GM12878 (cell line): ENCODE results near the gene TRERF1. TPM values are rescaled to one million over a fixed set of nuclear protein-coding genes. Genes with fewer than 3 reads are reported as not detected.

ENCODE experiments used
- ATAC-seq: fragments of 200-7000 bp; cut with Tn5 transposase; 3 replicates; pipeline ENCODE4 v1.9.1; 2020; ENCODE audit warnings: mild to moderate bottlenecking, moderate library complexity
- BruUV-seq: library from RNA; stranded (reverse); fragments of 400-500 nt; replicated peaks from 2 replicates; lab custom pipeline; 2021; lab: Mats Ljungman, UMichigan
- CTCF ChIA-PET: fragments of 300-600 bp; sonication (Branson Sonifier 250); formaldehyde crosslinking; extraction: SDS; loops from one replicate; lab custom pipeline; 2021; ENCODE audit warnings: inconsistent platforms; lab: Yijun Ruan, JAX
- POLR2A ChIA-PET: fragments of 350-600 bp; formaldehyde crosslinking; extraction: SDS; loops from one replicate; lab custom pipeline; 2021; ENCODE audit warnings: inconsistent platforms; lab: Charles Lee
- RAD21 ChIA-PET: fragments of 300-600 bp; sonication (Branson Sonifier 250); formaldehyde crosslinking; loops from one replicate; lab custom pipeline; 2023; ENCODE audit warnings: antibody characterized with exemption; ENCODE audit not compliant: unreplicated experiment; lab: Charles Lee
- SMC1A ChIA-PET: fragments of 300-600 bp; sonication (Branson Sonifier 250); formaldehyde crosslinking; loops from one replicate; lab custom pipeline; 2023; ENCODE audit not compliant: unreplicated experiment, uncharacterized antibody; lab: Charles Lee
- DNase-seq: peaks from one replicate; pipeline ENCODE4 v3.0.0-alpha.2; 2011; ENCODE audit warnings: low read depth, low spot score
- FAIRE-seq: peaks from 3 replicates; lab custom pipeline; 2011; peaks lifted over from hg19 to GRCh38; lab: Jason Lieb, UNC
- H2AFZ ChIP-seq: 2 replicates; pipeline ENCODE4 v1.6.0; 2011; ENCODE audit warnings: low read depth, low read length, control low read depth; ENCODE audit not compliant: control insufficient read depth
- H3K27ac ChIP-seq: 2 replicates; pipeline ENCODE4 v1.5.1; 2011; ENCODE audit warnings: control low read depth; ENCODE audit not compliant: control insufficient read depth, insufficient read depth
- H3K27me3 ChIP-seq, 2 experiments: replicated peaks in 1 of 2; 2 replicates each; pipeline versions ENCODE4 v1.6.0 to v1.6.1; 2011; ENCODE audit warnings: low read length in 1 of 2; ENCODE audit not compliant: control insufficient read depth in 2 of 2, insufficient read depth in 2 of 2
- H3K36me3 ChIP-seq, 2 experiments: 2 replicates each; pipeline ENCODE4 v1.5.1; 2011; ENCODE audit warnings: low read length in 1 of 2; ENCODE audit not compliant: control insufficient read depth in 2 of 2, insufficient read depth in 2 of 2
- H3K4me1 ChIP-seq: 2 replicates; pipeline ENCODE4 v1.6.1; 2011; ENCODE audit warnings: mild to moderate bottlenecking, low read length, moderate library complexity, mixed read lengths; ENCODE audit not compliant: control insufficient read depth, insufficient read depth
- H3K4me2 ChIP-seq: 2 replicates; pipeline ENCODE4 v1.6.0; 2011; ENCODE audit warnings: control low read depth; ENCODE audit not compliant: control insufficient read depth, insufficient read depth
- H3K4me3 ChIP-seq: fragments of 200-600 bp; sonication (generic); 2 replicates; pipeline ENCODE4 v1.5.1; 2016
- H3K79me2 ChIP-seq: 2 replicates; pipeline ENCODE4 v1.6.0; 2011; ENCODE audit warnings: low read length; ENCODE audit not compliant: control insufficient read depth, insufficient read depth
- H3K9ac ChIP-seq: 2 replicates; pipeline ENCODE4 v1.8.0; 2011; ENCODE audit warnings: low read length, control low read depth, mixed read lengths; ENCODE audit not compliant: control insufficient read depth, insufficient read depth
- H3K9me3 ChIP-seq: replicated peaks from 3 replicates; pipeline ENCODE4 v1.5.1; 2011; ENCODE audit warnings: mild to moderate bottlenecking, low read length; ENCODE audit not compliant: control insufficient read depth, insufficient read depth
- H4K20me1 ChIP-seq: 2 replicates; pipeline ENCODE4 v1.6.0; 2011; ENCODE audit not compliant: control insufficient read depth, insufficient read depth
- ATF2 ChIP-seq: IDR thresholded peaks from 2 replicates; pipeline ENCODE4 v1.6.1; 2012; ENCODE audit warnings: low read length, inconsistent platforms
- E2F8 ChIP-seq: fragments of 450-650 bp; IDR thresholded peaks from 2 replicates; pipeline ENCODE4 v1.6.1; 2018; ENCODE audit warnings: mild to moderate bottlenecking, low read depth, moderate library complexity; ENCODE audit not compliant: partially characterized antibody
- FOXM1 ChIP-seq: IDR thresholded peaks from 2 replicates; pipeline ENCODE4 v1.6.1; 2012; ENCODE audit warnings: low read depth, mild to moderate bottlenecking, inconsistent platforms, low read length, moderate library complexity
- HDAC6 ChIP-seq: fragments of 200-600 bp; sonication (generic); IDR thresholded peaks from one replicate; pipeline ENCODE4 v1.8.0; 2017; ENCODE audit warnings: antibody characterized with exemption; ENCODE audit not compliant: unreplicated experiment
- KAT2A ChIP-seq: conservative IDR thresholded peaks from 2 replicates; pipeline ENCODE4 v1.6.1; 2011; ENCODE audit warnings: low read depth, low read length; ENCODE audit not compliant: control insufficient read depth
- MTA2 ChIP-seq: fragments of 450-650 bp; IDR thresholded peaks from 2 replicates; pipeline ENCODE4 v1.6.1; 2016; ENCODE audit warnings: low read depth, mild to moderate bottlenecking, moderate library complexity
- RB1 ChIP-seq: fragments of 450-650 bp; formaldehyde crosslinking; IDR thresholded peaks from 2 replicates; pipeline ENCODE4 v1.6.1; 2017; ENCODE audit warnings: mild to moderate bottlenecking, borderline replicate concordance
- ZNF274 ChIP-seq: IDR thresholded peaks from one replicate; pipeline ENCODE4 v1.8.0; 2011; ENCODE audit not compliant: insufficient read length, insufficient read depth
- WGBS: methylation state at CpG from one replicate; pipeline ENCODE4 v1.1.6; 2016; ENCODE audit warnings: low lambda C conversion rate; ENCODE audit not compliant: insufficient replicate concordance, insufficient coverage; ENCODE audit errors: missing lambda C conversion rate; 5-methylcytosine and 5-hydroxymethylcytosine counted together
- in situ Hi-C: fragments of 300-500 bp; cut with MboI; formaldehyde crosslinking; loops from 9 replicates; pipeline ENCODE4 v1.14.3; 2018; ENCODE audit warnings: mixed read lengths
- intact Hi-C: fragments of 100-400 bp; cut with micrococcal nuclease; formaldehyde crosslinking; loops from one replicate; pipeline ENCODE4 v1.14.2; 2022; ENCODE audit not compliant: unreplicated experiment
- polyA plus RNA-seq, 11 experiments: library from polyadenylated mRNA; depleted of rRNA in 4 of 11; unstranded in 6 of 11; stranded (reverse) in 5 of 11; fragments of >200 nt; fragmentation: Nextera tagmentation in 4 of 11; fragmentation: Illumina TruSeq in 1 of 11; extraction: Ambion mirVana in 4 of 11; extraction: Trizol in 1 of 11; gene quantifications; 1 replicate in 1 of 11; 2 replicates in 10 of 11; pipeline versions ENCODE4 v1.2.1 to v1.2.3, GENCODE V29; 2011 to 2016; ENCODE audit warnings: inconsistent platforms in 2 of 11, missing spikeins in 2 of 11, low read depth in 1 of 11
- total RNA-seq, 4 experiments: library from RNA; depleted of rRNA in 3 of 4; stranded (reverse); fragments of >200 nt in 3 of 4; fragmentation: Illumina TruSeq in 1 of 4; extraction: Trizol in 1 of 4; gene quantifications; 2 replicates each; pipeline versions ENCODE4 v1.2.1 to v1.2.3, GENCODE V29; 2013 to 2021
- TF ChIP-seq, protein P1 (sequence below): IDR thresholded peaks from 2 replicates; pipeline ENCODE4 v1.6.1; 2011; ENCODE audit warnings: borderline replicate concordance, low read depth, mild to moderate bottlenecking, moderate library complexity, mixed read lengths, low read length; ENCODE audit not compliant: insufficient read depth; ENCODE audit errors: extremely low read length
- TF ChIP-seq, protein P2 (sequence below): fragments of 450-650 bp; formaldehyde crosslinking; IDR thresholded peaks from 2 replicates; pipeline ENCODE4 v1.4.0; 2020; ENCODE audit warnings: mild to moderate bottlenecking, moderate library complexity

Gene TRERF1
- total and polyA plus RNA-seq, 10 of the 15 experiments (the other 5 are each of a cell fraction or from before 2014, with no cell fraction given), result 2.2 to 19.4 (median 7.2) TPM

GRCh38 chr6:42338744-42339222, 112.9 kb downstream of the TRERF1 start:
- Histone ChIP-seq H2AFZ (no peak overlapping the region), H3K79me2 (no peaks in the 10 kb centered on the region), H3K9me3 (no peaks in the 10 kb centered on the region), H3K27ac (no peak overlapping the region), H3K36me3 (no peaks in the 10 kb centered on the region; a peak in 1 of 4 replicates), H4K20me1 (no peaks in the 10 kb centered on the region), H3K4me2 (no peak overlapping the region), H3K9ac (no peak overlapping the region), H3K4me3 (no peak overlapping the region), H3K4me1 (peaks cover 10% of the 10 kb centered on the region), H3K27me3 (no peaks in the 10 kb centered on the region; a peak in 1 of 4 replicates)
- no peak for FAIRE-seq
- DNase-seq, result no peak
- intact Hi-C loops (no loop called here), in situ Hi-C loops (no loop called here)
- ATAC-seq, result no peak
- WGBS, result 77% methylated on average over 7 of the region's 7 CpGs
- ChIA-PET CTCF (interaction anchor here (1.1 to 2.4 kb wide), 5 partner anchors 14 to 209 kb away, joined by 3 to 7 read pairs (median 3); no protein-coding TSS in a partner anchor), RAD21 (interaction anchor here (0.8 to 0.9 kb wide), 2 partner anchors 64 to 210 kb away, joined by 3 read pairs; no protein-coding TSS in a partner anchor), POLR2A (interaction anchor here (0.6 to 0.7 kb wide), 2 partner anchors 230 to 634 kb away, joined by 3 to 5 read pairs; no protein-coding TSS in a partner anchor), SMC1A (interaction anchor here (0.9 to 2.1 kb wide), 2 partner anchors 36 to 39 kb away, joined by 3 to 8 read pairs; no protein-coding TSS in a partner anchor)
- BruUV-seq, result no TSS peak
- no peak for TF ChIP-seq MTA2
- no peak for TF ChIP-seq FOXM1
- no peak for TF ChIP-seq ZNF274
- TF ChIP-seq KAT2A, result no peak
- no peak for TF ChIP-seq ATF2
- TF ChIP-seq, protein P1, sequence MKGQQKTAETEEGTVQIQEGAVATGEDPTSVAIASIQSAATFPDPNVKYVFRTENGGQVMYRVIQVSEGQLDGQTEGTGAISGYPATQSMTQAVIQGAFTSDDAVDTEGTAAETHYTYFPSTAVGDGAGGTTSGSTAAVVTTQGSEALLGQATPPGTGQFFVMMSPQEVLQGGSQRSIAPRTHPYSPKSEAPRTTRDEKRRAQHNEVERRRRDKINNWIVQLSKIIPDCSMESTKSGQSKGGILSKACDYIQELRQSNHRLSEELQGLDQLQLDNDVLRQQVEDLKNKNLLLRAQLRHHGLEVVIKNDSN, result no peak
- TF ChIP-seq, protein P2, sequence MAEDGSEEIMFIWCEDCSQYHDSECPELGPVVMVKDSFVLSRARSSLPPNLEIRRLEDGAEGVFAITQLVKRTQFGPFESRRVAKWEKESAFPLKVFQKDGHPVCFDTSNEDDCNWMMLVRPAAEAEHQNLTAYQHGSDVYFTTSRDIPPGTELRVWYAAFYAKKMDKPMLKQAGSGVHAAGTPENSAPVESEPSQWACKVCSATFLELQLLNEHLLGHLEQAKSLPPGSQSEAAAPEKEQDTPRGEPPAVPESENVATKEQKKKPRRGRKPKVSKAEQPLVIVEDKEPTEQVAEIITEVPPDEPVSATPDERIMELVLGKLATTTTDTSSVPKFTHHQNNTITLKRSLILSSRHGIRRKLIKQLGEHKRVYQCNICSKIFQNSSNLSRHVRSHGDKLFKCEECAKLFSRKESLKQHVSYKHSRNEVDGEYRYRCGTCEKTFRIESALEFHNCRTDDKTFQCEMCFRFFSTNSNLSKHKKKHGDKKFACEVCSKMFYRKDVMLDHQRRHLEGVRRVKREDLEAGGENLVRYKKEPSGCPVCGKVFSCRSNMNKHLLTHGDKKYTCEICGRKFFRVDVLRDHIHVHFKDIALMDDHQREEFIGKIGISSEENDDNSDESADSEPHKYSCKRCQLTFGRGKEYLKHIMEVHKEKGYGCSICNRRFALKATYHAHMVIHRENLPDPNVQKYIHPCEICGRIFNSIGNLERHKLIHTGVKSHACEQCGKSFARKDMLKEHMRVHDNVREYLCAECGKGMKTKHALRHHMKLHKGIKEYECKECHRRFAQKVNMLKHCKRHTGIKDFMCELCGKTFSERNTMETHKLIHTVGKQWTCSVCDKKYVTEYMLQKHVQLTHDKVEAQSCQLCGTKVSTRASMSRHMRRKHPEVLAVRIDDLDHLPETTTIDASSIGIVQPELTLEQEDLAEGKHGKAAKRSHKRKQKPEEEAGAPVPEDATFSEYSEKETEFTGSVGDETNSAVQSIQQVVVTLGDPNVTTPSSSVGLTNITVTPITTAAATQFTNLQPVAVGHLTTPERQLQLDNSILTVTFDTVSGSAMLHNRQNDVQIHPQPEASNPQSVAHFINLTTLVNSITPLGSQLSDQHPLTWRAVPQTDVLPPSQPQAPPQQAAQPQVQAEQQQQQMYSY (CRISPR knock-in tag), result no peak
- no peak for TF ChIP-seq RB1
- no peak for TF ChIP-seq E2F8
- TF ChIP-seq HDAC6, result no peak
